Measurements from ENCODE around the gene PCED1B.

GRCh38 chr12:47265391-47265790 lies 186.0 kb downstream of the PCED1B start:
- TF ChIP-seq CTCF (optimal IDR thresholded peaks at IDR 0.05 in 1 of 3, IDR thresholded peaks at IDR 0.05 in 1 of 3, conservative IDR thresholded peaks at IDR 0.05 in 1 of 3; ENCODE audit: extremely low read depth in 1 of 3, insufficient read depth in 2 of 3, low read length in 3 of 3) (no peak), EZH2 (IDR thresholded peaks at IDR 0.05; ENCODE audit: low read length) (no peak)

All from keratinocyte (primary cell).